ENCODE data around the gene CST9L. TPM values are rescaled to one million over a fixed set of nuclear protein-coding genes. Genes with fewer than 3 reads are reported as not detected.

The CST9L gene
- total RNA-seq, 1 donor from 2014 or later = not detected

DNA sequence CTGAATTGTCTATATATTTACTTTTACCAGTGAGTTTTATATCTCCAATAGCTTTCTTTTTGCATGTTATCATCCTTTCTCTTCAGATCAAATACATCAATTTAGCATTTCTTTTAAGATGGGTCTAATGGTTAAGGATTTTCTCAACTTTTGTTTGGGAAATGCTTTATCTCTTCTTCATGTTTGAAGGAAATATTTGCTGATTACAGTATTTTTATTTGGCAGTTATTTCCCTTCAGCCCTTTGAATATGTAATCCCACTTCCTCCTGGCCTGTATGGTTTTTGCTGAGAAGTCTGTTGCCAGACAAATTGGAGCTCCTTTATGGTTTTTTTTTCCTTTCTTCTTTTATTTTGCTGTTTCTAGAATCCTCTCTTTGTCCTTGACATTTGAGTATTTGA lies 6.7 kb upstream of the CST9L start:
- no peaks in the 10 kb centered on the region for H3K4me1 Mint-ChIP-seq
- peaks cover 9% of the 10 kb centered on the region for H3K9me3 Mint-ChIP-seq
- H3K4me3 Mint-ChIP-seq = no peak overlapping the region
- no peaks in the 10 kb centered on the region for H3K27me3 Mint-ChIP-seq (ENCODE audit: low read depth)
- DNase-seq (ENCODE audit: low read depth, low spot score) = no peak
- H3K27ac Mint-ChIP-seq (ENCODE audit: unreplicated experiment) = no peak overlapping the region
- TF ChIP-seq, protein P1, sequence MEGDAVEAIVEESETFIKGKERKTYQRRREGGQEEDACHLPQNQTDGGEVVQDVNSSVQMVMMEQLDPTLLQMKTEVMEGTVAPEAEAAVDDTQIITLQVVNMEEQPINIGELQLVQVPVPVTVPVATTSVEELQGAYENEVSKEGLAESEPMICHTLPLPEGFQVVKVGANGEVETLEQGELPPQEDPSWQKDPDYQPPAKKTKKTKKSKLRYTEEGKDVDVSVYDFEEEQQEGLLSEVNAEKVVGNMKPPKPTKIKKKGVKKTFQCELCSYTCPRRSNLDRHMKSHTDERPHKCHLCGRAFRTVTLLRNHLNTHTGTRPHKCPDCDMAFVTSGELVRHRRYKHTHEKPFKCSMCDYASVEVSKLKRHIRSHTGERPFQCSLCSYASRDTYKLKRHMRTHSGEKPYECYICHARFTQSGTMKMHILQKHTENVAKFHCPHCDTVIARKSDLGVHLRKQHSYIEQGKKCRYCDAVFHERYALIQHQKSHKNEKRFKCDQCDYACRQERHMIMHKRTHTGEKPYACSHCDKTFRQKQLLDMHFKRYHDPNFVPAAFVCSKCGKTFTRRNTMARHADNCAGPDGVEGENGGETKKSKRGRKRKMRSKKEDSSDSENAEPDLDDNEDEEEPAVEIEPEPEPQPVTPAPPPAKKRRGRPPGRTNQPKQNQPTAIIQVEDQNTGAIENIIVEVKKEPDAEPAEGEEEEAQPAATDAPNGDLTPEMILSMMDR (conservative IDR thresholded peaks at IDR 0.05) = no peak
- peaks cover 3% of the 10 kb centered on the region for H3K36me3 Mint-ChIP-seq (ENCODE audit: low read depth)

- Mint-ChIP-seq H3K4me3 (no peak overlapping the region), H3K36me3 (ENCODE audit: low read depth) (peaks cover 3% of the 10 kb centered on the region), H3K9me3 (peaks cover 9% of the 10 kb centered on the region), H3K27me3 (ENCODE audit: low read depth) (no peaks in the 10 kb centered on the region), H3K4me1 (no peaks in the 10 kb centered on the region), H3K27ac (ENCODE audit: unreplicated experiment) (no peak overlapping the region)
- DNase-seq (ENCODE audit: low read depth, low spot score) = no peak
- TF ChIP-seq, protein P1 (conservative IDR thresholded peaks at IDR 0.05) = no peak
Observed at GRCh38 chr20:23570178-23570760, 2.0 kb upstream of the CST9L start.

- Mint-ChIP-seq H3K9me3 (peaks cover 9% of the 10 kb centered on the region), H3K36me3 (ENCODE audit: low read depth) (peaks cover 3% of the 10 kb centered on the region), H3K4me1 (no peaks in the 10 kb centered on the region), H3K27me3 (ENCODE audit: low read depth) (no peaks in the 10 kb centered on the region), H3K27ac (ENCODE audit: unreplicated experiment) (no peak overlapping the region), H3K4me3 (no peak overlapping the region)
- TF ChIP-seq, protein P1 (conservative IDR thresholded peaks at IDR 0.05) = no peak
- DNase-seq (ENCODE audit: low read depth, low spot score) = no peak
Observed at GRCh38 chr20:23569570-23569969, 1.3 kb upstream of the CST9L start.

DNA sequence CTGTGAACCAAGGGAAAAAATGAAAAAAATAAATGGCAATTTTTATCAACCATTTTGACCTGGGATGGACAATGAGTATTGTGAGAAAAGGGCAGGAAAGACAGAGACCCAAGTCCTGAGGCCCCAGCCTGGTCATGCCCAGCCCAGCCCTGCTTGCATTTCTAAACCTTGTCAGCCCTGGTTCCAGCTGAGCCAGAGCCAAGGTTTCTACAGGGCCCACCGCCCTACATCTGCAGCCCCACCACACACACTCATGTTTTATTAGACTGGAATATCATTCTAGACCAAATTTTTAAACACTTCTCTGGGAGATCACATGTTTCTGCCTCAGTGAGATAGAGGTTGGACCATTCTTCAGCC lies 667 bp upstream of the CST9L start:
- H3K9me3 Mint-ChIP-seq = peaks cover 6% of the 10 kb centered on the region
- H3K27ac Mint-ChIP-seq (ENCODE audit: unreplicated experiment) = no peak overlapping the region
- no peak overlapping the region for H3K4me3 Mint-ChIP-seq
- TF ChIP-seq, protein P1 (conservative IDR thresholded peaks at IDR 0.05) = no peak
- DNase-seq (ENCODE audit: low read depth, low spot score) = no peak
- no peaks in the 10 kb centered on the region for H3K36me3 Mint-ChIP-seq (ENCODE audit: low read depth)
- no peaks in the 10 kb centered on the region for H3K4me1 Mint-ChIP-seq
- H3K27me3 Mint-ChIP-seq (ENCODE audit: low read depth) = no peaks in the 10 kb centered on the region

DNA sequence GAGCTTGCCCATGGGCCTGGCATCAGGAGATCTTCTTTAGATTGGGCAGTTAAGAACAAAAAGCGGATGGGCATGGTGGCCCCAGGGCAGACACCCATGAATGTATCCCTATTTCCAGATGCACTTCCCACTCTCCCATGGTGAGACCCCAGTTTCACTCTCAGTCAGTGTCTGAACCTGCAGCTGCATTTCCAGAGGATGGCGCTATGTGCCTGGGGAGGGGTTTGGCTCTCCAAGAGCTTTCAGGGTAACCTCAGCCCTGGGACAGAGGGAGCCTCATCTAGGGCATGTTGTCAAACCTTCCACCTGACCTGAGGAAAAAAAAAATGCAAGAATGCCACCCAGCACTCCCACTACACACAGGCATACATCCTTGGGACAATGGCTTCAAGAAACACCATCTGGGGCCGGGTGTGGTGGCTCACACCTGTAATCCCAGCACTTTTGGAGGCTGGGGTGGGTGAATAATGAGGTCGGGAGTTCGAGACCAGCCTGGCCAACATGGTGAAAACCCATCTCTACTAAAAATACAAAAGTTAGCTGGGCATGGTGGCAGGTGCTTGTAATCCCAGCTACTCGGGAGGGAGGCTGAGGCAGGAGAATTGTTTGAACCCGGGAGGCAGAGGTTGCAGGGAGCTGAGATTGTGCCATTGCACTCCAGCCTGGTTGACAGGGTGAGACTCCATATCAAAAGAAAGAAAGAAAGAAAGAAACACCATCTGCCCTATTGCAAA lies 1.9 kb downstream of the CST9L start:
- Mint-ChIP-seq H3K27ac (ENCODE audit: unreplicated experiment) (no peak overlapping the region), H3K27me3 (ENCODE audit: low read depth) (no peaks in the 10 kb centered on the region)

More for the DNA sequence above, 1.9 kb downstream of the CST9L start:
- Mint-ChIP-seq H3K4me3 (no peak overlapping the region), H3K4me1 (no peaks in the 10 kb centered on the region), H3K36me3 (ENCODE audit: low read depth) (no peaks in the 10 kb centered on the region), H3K9me3 (peaks cover 2% of the 10 kb centered on the region)
- DNase-seq (ENCODE audit: low read depth, low spot score) = no peak
- TF ChIP-seq, protein P1 (conservative IDR thresholded peaks at IDR 0.05) = no peak

Measured in neural crest cell (in vitro differentiated cells).